ENCODE results near the gene SNTG2. TPM values are rescaled to one million over a fixed set of nuclear protein-coding genes. Genes with fewer than 3 reads are reported as not detected.

Gene SNTG2
- total RNA-seq, 4 donors from 2014 or later = 3.3 to 7.4 (median 4.5) TPM

GRCh38 chr2:1400943-1401735 is 450.5 kb downstream of the SNTG2 start:
- DNase-seq (ENCODE audit: extremely low spot score) = no peak
- peaks cover 0 to 8% (median 0%) of the 10 kb centered on the region in 4 donors for H3K27me3 ChIP-seq
- H3K9me3 ChIP-seq = no peaks in the 10 kb centered on the region
- intact Hi-C loops (cut with DNase I) = no loop called here
- no peak overlapping the region for H3K4me3 ChIP-seq
- H3K27ac ChIP-seq (replicated peaks in 1 of 4) = no peak overlapping the region
- TF ChIP-seq POLR2A (IDR thresholded peaks at IDR 0.05; ENCODE audit: low read depth) (no peak), CTCF (IDR thresholded peaks at IDR 0.05) (no peak), POLR2AphosphoS5 (IDR thresholded peaks at IDR 0.05) (no peak), EP300 (IDR thresholded peaks at IDR 0.05) (no peak)
- H3K4me1 ChIP-seq = no peaks in the 10 kb centered on the region
- 79% methylated on average over 8 of the region's 8 CpGs for WGBS
- peaks cover 0 to 4% (median 0%) of the 10 kb centered on the region in 4 donors for H3K36me3 ChIP-seq

GRCh38 chr2:1402064-1402463 is 451.4 kb downstream of the SNTG2 start:
- TF ChIP-seq POLR2A (IDR thresholded peaks at IDR 0.05; ENCODE audit: low read depth) = no peak
- TF ChIP-seq POLR2AphosphoS5 (IDR thresholded peaks at IDR 0.05) = no peak
- no peak for TF ChIP-seq CTCF (IDR thresholded peaks at IDR 0.05)
- no peak for TF ChIP-seq EP300 (IDR thresholded peaks at IDR 0.05)
- H3K4me1 ChIP-seq = no peaks in the 10 kb centered on the region

GRCh38 chr2:1403565-1403964 is 452.9 kb downstream of the SNTG2 start:
- H3K27me3 ChIP-seq = peaks cover 0 to 5% (median 0%) of the 10 kb centered on the region in 4 donors
- no peak overlapping the region for H3K4me3 ChIP-seq
- 93% methylated on average over 12 of the region's 12 CpGs for WGBS
- no peaks in the 10 kb centered on the region for H3K9me3 ChIP-seq
- peaks cover 0 to 4% (median 0%) of the 10 kb centered on the region in 4 donors for H3K36me3 ChIP-seq
- H3K4me1 ChIP-seq = no peaks in the 10 kb centered on the region
- no peak for DNase-seq (ENCODE audit: extremely low spot score)
- intact Hi-C loops (cut with DNase I) = no loop called here
- no peak for TF ChIP-seq CTCF (IDR thresholded peaks at IDR 0.05)
- no peak for TF ChIP-seq POLR2AphosphoS5 (IDR thresholded peaks at IDR 0.05)
- no peak for TF ChIP-seq EP300 (IDR thresholded peaks at IDR 0.05)
- TF ChIP-seq POLR2A (IDR thresholded peaks at IDR 0.05; ENCODE audit: low read depth) = no peak
- H3K27ac ChIP-seq (replicated peaks in 1 of 4) = no peak overlapping the region

More at GRCh38 chr2:1402064-1402463, 451.4 kb downstream of the SNTG2 start:
- Histone ChIP-seq H3K4me3 (no peak overlapping the region), H3K27me3 (peaks cover 0 to 8% (median 0%) of the 10 kb centered on the region in 4 donors), H3K27ac (replicated peaks in 1 of 4) (no peak overlapping the region), H3K36me3 (peaks cover 0 to 4% (median 0%) of the 10 kb centered on the region in 4 donors), H3K9me3 (no peaks in the 10 kb centered on the region)
- DNase-seq (ENCODE audit: extremely low spot score) = no peak
- 79% methylated on average over 9 of the region's 9 CpGs for WGBS
- intact Hi-C loops (cut with DNase I) = no loop called here

GRCh38 chr2:1405124-1405523 is 454.5 kb downstream of the SNTG2 start:
- H3K27me3 ChIP-seq = no peaks in the 10 kb centered on the region
- no peak overlapping the region for H3K27ac ChIP-seq (replicated peaks in 1 of 4)
- 82% methylated on average over 1 of the region's 1 CpG for WGBS
- no peaks in the 10 kb centered on the region for H3K4me1 ChIP-seq
- TF ChIP-seq POLR2AphosphoS5 (IDR thresholded peaks at IDR 0.05) (no peak), EP300 (IDR thresholded peaks at IDR 0.05) (no peak), POLR2A (IDR thresholded peaks at IDR 0.05; ENCODE audit: low read depth) (no peak), CTCF (IDR thresholded peaks at IDR 0.05) (no peak)
- H3K9me3 ChIP-seq = no peaks in the 10 kb centered on the region
- DNase-seq (ENCODE audit: extremely low spot score) = no peak
- no peak overlapping the region for H3K4me3 ChIP-seq
- intact Hi-C loops (cut with DNase I) = no loop called here
- H3K36me3 ChIP-seq = peaks cover 0 to 10% (median 0%) of the 10 kb centered on the region in 4 donors

Measured in esophagus muscularis mucosa (tissue), 4 donors.